GM21723 (cell line): ENCODE measurements around the gene CTR9.
A peak's percentile ranks its signal among the peaks of the same experiment; 100 is the strongest.

Experiments used
- ATAC-seq: cut with Tn5 transposase; IDR thresholded peaks from one replicate; pipeline ENCODE4 v1.9.1; 2021; ENCODE audit warnings: mild to moderate bottlenecking, moderate library complexity; ENCODE audit not compliant: unreplicated experiment

CTR9 gene

GRCh38 chr11:10742460-10743208, 8.4 kb upstream of the CTR9 start:
- peak; percentile 62 for ATAC-seq

- ATAC-seq, result peak; percentile 54
Observed at GRCh38 chr11:10743354-10744000, 7.6 kb upstream of the CTR9 start.

- no peak for ATAC-seq
Observed at GRCh38 chr11:10744206-10744605, 6.8 kb upstream of the CTR9 start.

- no peak for ATAC-seq
Observed at GRCh38 chr11:10746871-10747270, 4.2 kb upstream of the CTR9 start.

- no peak for ATAC-seq
Observed at GRCh38 chr11:10747733-10748132, 3.3 kb upstream of the CTR9 start.

GRCh38 chr11:10749476-10749875, 1.6 kb upstream of the CTR9 start:
- no peak for ATAC-seq

GRCh38 chr11:10751581-10751940, 515 bp downstream of the CTR9 start:
- peak; percentile 25 for ATAC-seq

- ATAC-seq, result no peak
Observed at GRCh38 chr11:10752061-10752460, 1.0 kb downstream of the CTR9 start.

GRCh38 chr11:10752486-10752885, 1.4 kb downstream of the CTR9 start:
- ATAC-seq, result no peak

- no peak for ATAC-seq
Observed at GRCh38 chr11:10758957-10759356, 7.9 kb downstream of the CTR9 start.

GRCh38 chr11:10761085-10761698, 10.1 kb downstream of the CTR9 start:
- no peak for ATAC-seq

- ATAC-seq, result peak; percentile 91
Observed at GRCh38 chr11:10762185-10762584, 11.1 kb downstream of the CTR9 start.

- ATAC-seq, result no peak
Observed at GRCh38 chr11:10762913-10763421, 11.9 kb downstream of the CTR9 start.

GRCh38 chr11:10763766-10764165, 12.7 kb downstream of the CTR9 start:
- no peak for ATAC-seq

- no peak for ATAC-seq
Observed at GRCh38 chr11:10764412-10764811, 13.4 kb downstream of the CTR9 start.

GRCh38 chr11:10770626-10771254, 19.7 kb downstream of the CTR9 start:
- ATAC-seq, result no peak

- ATAC-seq, result no peak
Observed at GRCh38 chr11:10771457-10771856, 20.4 kb downstream of the CTR9 start.

- ATAC-seq, result no peak
Observed at GRCh38 chr11:10774811-10775210, 23.8 kb downstream of the CTR9 start.

GRCh38 chr11:10777393-10777793, 26.3 kb downstream of the CTR9 start:
- no peak for ATAC-seq

- no peak for ATAC-seq
Observed at GRCh38 chr11:10777806-10778205, 26.8 kb downstream of the CTR9 start.

GRCh38 chr11:10778217-10778970, 27.3 kb downstream of the CTR9 start:
- no peak for ATAC-seq
